Hepatocyte (in vitro differentiated cells): ENCODE results near the gene IFT22. TPM values are rescaled to one million over a fixed set of nuclear protein-coding genes. Genes with fewer than 3 reads are reported as not detected.
"Not testable (repeated sequence)": the region's sequence is repeated elsewhere in the genome, so short reads cannot be mapped to it uniquely, and the experiment has no call there.

Experiments used
- DNase-seq: peaks from one replicate; pipeline ENCODE4 v3.0.0-alpha.2; 2016; ENCODE audit warnings: low spot score
- H2AFZ ChIP-seq: fragments of 200-600 bp; sonication (generic); 2 replicates; pipeline ENCODE4 v1.6.0; 2016; ENCODE audit warnings: antibody characterized with exemption, mild to moderate bottlenecking
- H3K27ac ChIP-seq: fragments of 200-600 bp; sonication (generic); 2 replicates; pipeline ENCODE4 v1.5.1; 2016; ENCODE audit warnings: mild to moderate bottlenecking
- H3K27me3 ChIP-seq: fragments of 200-600 bp; sonication (generic); 2 replicates; pipeline ENCODE4 v1.6.1; 2016
- H3K36me3 ChIP-seq: fragments of 200-600 bp; sonication (generic); replicated peaks from 2 replicates; pipeline ENCODE4 v1.5.1; 2016; ENCODE audit warnings: low read depth; ENCODE audit not compliant: insufficient read depth
- H3K4me1 ChIP-seq: fragments of 200-600 bp; sonication (generic); 2 replicates; pipeline ENCODE4 v1.5.1; 2016; ENCODE audit warnings: mild to moderate bottlenecking, moderate library complexity; ENCODE audit not compliant: insufficient read depth
- H3K4me2 ChIP-seq: fragments of 200-600 bp; sonication (generic); 2 replicates; pipeline ENCODE4 v1.6.0; 2016
- H3K4me3 ChIP-seq: fragments of 200-600 bp; sonication (generic); 2 replicates; pipeline ENCODE4 v1.5.1; 2016; ENCODE audit warnings: mild to moderate bottlenecking
- H3K79me2 ChIP-seq: fragments of 200-600 bp; sonication (generic); 2 replicates; pipeline ENCODE4 v1.6.0; 2017; ENCODE audit warnings: mild to moderate bottlenecking
- H3K9me2 ChIP-seq: fragments of 200-600 bp; sonication (generic); replicated peaks from 2 replicates; pipeline ENCODE4 v1.6.0; 2017; ENCODE audit warnings: mild to moderate bottlenecking; ENCODE audit not compliant: insufficient read depth
- H3K9me3 ChIP-seq: fragments of 200-600 bp; sonication (generic); 2 replicates; pipeline ENCODE4 v1.5.1; 2016; ENCODE audit warnings: low read depth, mild to moderate bottlenecking
- H4K20me1 ChIP-seq: fragments of 200-600 bp; sonication (generic); 2 replicates; pipeline ENCODE4 v1.6.0; 2016; ENCODE audit warnings: mild to moderate bottlenecking; ENCODE audit not compliant: insufficient read depth, poor library complexity, severe bottlenecking
- EZH2 ChIP-seq: fragments of 200-600 bp; sonication (generic); IDR thresholded peaks from 2 replicates; pipeline ENCODE4 v1.6.1; 2016; ENCODE audit warnings: antibody characterized with exemption, mild to moderate bottlenecking, borderline replicate concordance
- EZH2phosphoT487 ChIP-seq: fragments of 200-600 bp; sonication (generic); IDR thresholded peaks from one replicate; pipeline ENCODE4 v1.6.1; 2018; ENCODE audit warnings: antibody characterized with exemption, mild to moderate bottlenecking, low read depth, moderate library complexity; ENCODE audit not compliant: unreplicated experiment, severe bottlenecking
- WGBS: methylation state at CpG from one replicate; pipeline ENCODE4 v1.1.6; 2016; ENCODE audit warnings: low lambda C conversion rate; ENCODE audit errors: missing lambda C conversion rate; 5-methylcytosine and 5-hydroxymethylcytosine counted together
- polyA plus RNA-seq: library from polyadenylated mRNA; unstranded; fragments of >200 nt; fragmentation: Nextera tagmentation; extraction: Ambion mirVana; gene quantifications from 2 replicates; pipeline ENCODE4 v1.2.1, GENCODE V29; 2016
- total RNA-seq: library from RNA; depleted of rRNA; stranded (reverse); fragments of >200 nt; gene quantifications from 2 replicates; pipeline ENCODE4 v1.2.3, GENCODE V29; 2014
- TF ChIP-seq, protein P1 (sequence below): fragments of 200-600 bp; sonication (generic); IDR thresholded peaks from 2 replicates; pipeline ENCODE4 v1.5.1; 2016; ENCODE audit warnings: antibody characterized with exemption, mild to moderate bottlenecking; ENCODE audit not compliant: poor library complexity

IFT22 gene
- total and polyA plus RNA-seq, 2 experiments from 2014 or later: 24.2 to 42.2 TPM

- not testable (repeated sequence) for H3K36me3 ChIP-seq, H2AFZ ChIP-seq, H3K27ac ChIP-seq, H3K9me2 ChIP-seq, H3K79me2 ChIP-seq, H3K4me3 ChIP-seq, H3K4me1 ChIP-seq, H3K9me3 ChIP-seq, H4K20me1 ChIP-seq
- TF ChIP-seq, protein P1, sequence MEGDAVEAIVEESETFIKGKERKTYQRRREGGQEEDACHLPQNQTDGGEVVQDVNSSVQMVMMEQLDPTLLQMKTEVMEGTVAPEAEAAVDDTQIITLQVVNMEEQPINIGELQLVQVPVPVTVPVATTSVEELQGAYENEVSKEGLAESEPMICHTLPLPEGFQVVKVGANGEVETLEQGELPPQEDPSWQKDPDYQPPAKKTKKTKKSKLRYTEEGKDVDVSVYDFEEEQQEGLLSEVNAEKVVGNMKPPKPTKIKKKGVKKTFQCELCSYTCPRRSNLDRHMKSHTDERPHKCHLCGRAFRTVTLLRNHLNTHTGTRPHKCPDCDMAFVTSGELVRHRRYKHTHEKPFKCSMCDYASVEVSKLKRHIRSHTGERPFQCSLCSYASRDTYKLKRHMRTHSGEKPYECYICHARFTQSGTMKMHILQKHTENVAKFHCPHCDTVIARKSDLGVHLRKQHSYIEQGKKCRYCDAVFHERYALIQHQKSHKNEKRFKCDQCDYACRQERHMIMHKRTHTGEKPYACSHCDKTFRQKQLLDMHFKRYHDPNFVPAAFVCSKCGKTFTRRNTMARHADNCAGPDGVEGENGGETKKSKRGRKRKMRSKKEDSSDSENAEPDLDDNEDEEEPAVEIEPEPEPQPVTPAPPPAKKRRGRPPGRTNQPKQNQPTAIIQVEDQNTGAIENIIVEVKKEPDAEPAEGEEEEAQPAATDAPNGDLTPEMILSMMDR: peak; percentile 81
- 32% methylated on average over 18 of the region's 18 CpGs for WGBS
- Histone ChIP-seq H3K27me3 (peaks cover 37% of the 10 kb centered on the region), H3K4me2 (peak overlapping the region; percentile 37)
- peak; percentile 60 for DNase-seq
Measured at GRCh38 chr7:101290186-101291037, 31.2 kb downstream of the IFT22 start.

DNA sequence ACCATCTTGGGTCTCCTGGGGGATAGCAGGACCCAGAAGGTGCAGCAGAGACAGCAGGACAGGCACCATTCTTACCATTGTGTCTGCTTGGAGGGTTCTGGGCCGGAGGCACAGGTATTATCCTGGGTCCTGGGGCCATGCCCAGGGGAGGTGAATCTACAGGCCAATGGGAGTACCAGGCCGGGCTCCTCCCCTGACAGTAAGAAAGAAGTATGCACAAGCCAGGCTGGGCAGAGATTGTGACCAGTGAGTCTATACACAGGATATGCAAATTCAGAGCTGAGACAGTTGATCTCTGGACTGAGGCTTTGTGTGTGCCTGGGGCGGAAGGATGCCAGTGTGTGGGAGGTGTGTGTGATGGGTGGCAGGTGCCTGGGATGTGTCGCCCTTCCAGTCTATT is 31.9 kb downstream of the IFT22 start:
- not testable (repeated sequence) for H3K4me1 ChIP-seq, H3K9me3 ChIP-seq, H3K36me3 ChIP-seq, H3K79me2 ChIP-seq, H3K27ac ChIP-seq, H3K9me2 ChIP-seq, H3K4me2 ChIP-seq, H4K20me1 ChIP-seq, DNase-seq, H2AFZ ChIP-seq, H3K4me3 ChIP-seq
- peaks cover 36% of the 10 kb centered on the region for H3K27me3 ChIP-seq
- WGBS: 65% methylated on average over 4 of the region's 4 CpGs

GRCh38 chr7:101288439-101288838 is 33.2 kb downstream of the IFT22 start:
- Histone ChIP-seq H3K4me3 (no peak overlapping the region), H3K79me2 (no peaks in the 10 kb centered on the region), H3K36me3 (no peaks in the 10 kb centered on the region), H3K9me3 (no peaks in the 10 kb centered on the region), H3K27ac (no peak overlapping the region), H4K20me1 (no peaks in the 10 kb centered on the region), H2AFZ (no peak overlapping the region), H3K9me2 (no peaks in the 10 kb centered on the region), H3K27me3 (peaks cover 24% of the 10 kb centered on the region), H3K4me1 (no peaks in the 10 kb centered on the region), H3K4me2 (no peak overlapping the region)
- no peak for TF ChIP-seq EZH2
- TF ChIP-seq EZH2phosphoT487: no peak
- TF ChIP-seq, protein P1: no peak
- WGBS: 94% methylated on average over 3 of the region's 3 CpGs
- DNase-seq: no peak

DNA sequence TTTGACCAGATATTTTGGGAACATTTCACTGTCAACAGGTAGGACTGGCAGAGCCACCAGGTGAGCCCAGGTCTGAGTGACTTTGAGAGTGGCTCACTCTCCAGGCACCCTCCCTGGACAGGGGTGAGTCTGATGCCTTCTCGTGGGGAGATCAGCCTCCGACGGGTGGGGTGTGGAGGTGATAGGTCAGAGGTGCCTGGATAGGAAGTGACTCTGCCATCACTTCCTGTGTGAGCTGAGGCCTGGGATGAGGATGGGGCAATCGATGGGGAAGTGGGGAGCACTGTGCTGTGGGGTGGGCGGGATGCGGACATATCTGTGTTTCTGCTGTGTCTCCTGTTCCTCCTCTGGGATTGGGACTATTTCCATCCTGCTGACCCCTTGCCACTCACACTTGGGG is 34.6 kb downstream of the IFT22 start:
- Histone ChIP-seq H3K4me1 (no peaks in the 10 kb centered on the region), H3K27ac (no peak overlapping the region), H3K4me2 (no peak overlapping the region), H3K9me2 (no peaks in the 10 kb centered on the region), H3K79me2 (no peaks in the 10 kb centered on the region), H3K4me3 (no peak overlapping the region), H3K9me3 (no peaks in the 10 kb centered on the region), H2AFZ (no peak overlapping the region), H3K27me3 (peaks cover 11% of the 10 kb centered on the region), H3K36me3 (no peaks in the 10 kb centered on the region), H4K20me1 (no peaks in the 10 kb centered on the region)
- no peak for TF ChIP-seq EZH2phosphoT487
- no peak for TF ChIP-seq EZH2
- TF ChIP-seq, protein P1: no peak
- 88% methylated on average over 5 of the region's 6 CpGs for WGBS
- DNase-seq: no peak

- H3K4me3 ChIP-seq, H3K9me3 ChIP-seq, H3K4me1 ChIP-seq, H3K36me3 ChIP-seq, H3K27me3 ChIP-seq, H4K20me1 ChIP-seq, H3K27ac ChIP-seq, DNase-seq, H3K9me2 ChIP-seq, H2AFZ ChIP-seq, H3K4me2 ChIP-seq, H3K79me2 ChIP-seq: not testable (repeated sequence)
- WGBS: 87% methylated on average over 3 of the region's 3 CpGs
Measured at GRCh38 chr7:101285880-101286279, 35.7 kb downstream of the IFT22 start.
